ENCODE measurements around the gene CLEC4A. TPM values are rescaled to one million over a fixed set of nuclear protein-coding genes. Genes with fewer than 3 reads are reported as not detected.

Gene CLEC4A
- polyA plus RNA-seq, 1 donor (not counting 4 experiments of a cell fraction or from before 2014, with no cell fraction given): 0.31 TPM

DNA sequence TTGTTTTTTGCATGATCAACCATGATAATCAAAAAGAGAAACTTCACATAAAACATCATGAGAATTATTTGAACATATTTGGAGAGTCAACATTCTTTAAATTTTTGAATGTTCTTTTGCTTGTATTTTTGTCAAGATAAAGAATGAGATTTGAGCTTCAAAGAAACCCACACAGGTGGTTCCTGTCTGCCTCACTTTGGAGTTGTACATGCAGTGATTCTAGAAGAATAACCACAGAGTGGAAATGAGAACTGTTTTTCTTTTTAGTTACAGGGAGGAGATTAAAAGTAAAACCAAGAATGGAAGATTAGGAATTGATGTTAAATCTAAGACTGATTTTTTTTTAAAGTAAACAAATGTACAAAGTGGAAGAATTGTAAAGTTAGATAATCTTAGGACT, 31.1 kb downstream of the CLEC4A start:
- dilution Hi-C loops (cut with MboI; ENCODE audit: extremely low pct_ligation_motif_present, low sequenced_read_pairs): no loop called here
- Histone ChIP-seq H3K9me3 (ENCODE audit: control insufficient read depth, low read depth, low read length) (no peaks in the 10 kb centered on the region), H2AFZ (ENCODE audit: control insufficient read depth, low read length) (no peak overlapping the region), H3K4me2 (ENCODE audit: control insufficient read depth, extremely low read depth, insufficient read depth, low read depth, low read length) (no peak overlapping the region), H3K4me1 (ENCODE audit: control insufficient read depth, extremely low read depth, insufficient read depth, low read length) (peaks cover 9% of the 10 kb centered on the region), H3K36me3 (ENCODE audit: control insufficient read depth in 2 of 2, extremely low read depth in 1 of 2, insufficient read depth in 2 of 2, low read length in 2 of 2) (no peaks in the 10 kb centered on the region), H4K20me1 (ENCODE audit: control insufficient read depth, extremely low read depth, insufficient read depth, low read length) (no peaks in the 10 kb centered on the region), H3K9me1 (ENCODE audit: control insufficient read depth, extremely low read depth, insufficient read depth, low read length) (no peaks in the 10 kb centered on the region), H3K27ac (ENCODE audit: control insufficient read depth, insufficient read depth, low read length) (no peak overlapping the region), H3K4me3 (ENCODE audit: control insufficient read depth in 2 of 3, extremely low read depth in 1 of 3, insufficient read depth in 2 of 3, low read depth in 1 of 3, low read length in 3 of 3) (no peak overlapping the region), H3K27me3 (ENCODE audit: control insufficient read depth, extremely low read depth, insufficient read depth, low read length) (peaks cover 3% of the 10 kb centered on the region), H3K9ac (ENCODE audit: control insufficient read depth, extremely low read depth, insufficient read depth, low read length) (no peak overlapping the region), H3K79me2 (ENCODE audit: control insufficient read depth, insufficient read depth, low read length) (no peaks in the 10 kb centered on the region)
- FAIRE-seq: no peak
- no peak for DNase-seq (ENCODE audit: low read depth, low spot score)
- no peak for TF ChIP-seq EZH2 (IDR thresholded peaks at IDR 0.05; ENCODE audit: low read length)
- TF ChIP-seq, protein P1, sequence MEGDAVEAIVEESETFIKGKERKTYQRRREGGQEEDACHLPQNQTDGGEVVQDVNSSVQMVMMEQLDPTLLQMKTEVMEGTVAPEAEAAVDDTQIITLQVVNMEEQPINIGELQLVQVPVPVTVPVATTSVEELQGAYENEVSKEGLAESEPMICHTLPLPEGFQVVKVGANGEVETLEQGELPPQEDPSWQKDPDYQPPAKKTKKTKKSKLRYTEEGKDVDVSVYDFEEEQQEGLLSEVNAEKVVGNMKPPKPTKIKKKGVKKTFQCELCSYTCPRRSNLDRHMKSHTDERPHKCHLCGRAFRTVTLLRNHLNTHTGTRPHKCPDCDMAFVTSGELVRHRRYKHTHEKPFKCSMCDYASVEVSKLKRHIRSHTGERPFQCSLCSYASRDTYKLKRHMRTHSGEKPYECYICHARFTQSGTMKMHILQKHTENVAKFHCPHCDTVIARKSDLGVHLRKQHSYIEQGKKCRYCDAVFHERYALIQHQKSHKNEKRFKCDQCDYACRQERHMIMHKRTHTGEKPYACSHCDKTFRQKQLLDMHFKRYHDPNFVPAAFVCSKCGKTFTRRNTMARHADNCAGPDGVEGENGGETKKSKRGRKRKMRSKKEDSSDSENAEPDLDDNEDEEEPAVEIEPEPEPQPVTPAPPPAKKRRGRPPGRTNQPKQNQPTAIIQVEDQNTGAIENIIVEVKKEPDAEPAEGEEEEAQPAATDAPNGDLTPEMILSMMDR (optimal IDR thresholded peaks at IDR 0.05 in 1 of 3, IDR thresholded peaks at IDR 0.05 in 1 of 3, conservative IDR thresholded peaks at IDR 0.05 in 1 of 3; ENCODE audit: extremely low read depth in 1 of 3, insufficient read depth in 2 of 3, low read length in 3 of 3): no peak

DNA sequence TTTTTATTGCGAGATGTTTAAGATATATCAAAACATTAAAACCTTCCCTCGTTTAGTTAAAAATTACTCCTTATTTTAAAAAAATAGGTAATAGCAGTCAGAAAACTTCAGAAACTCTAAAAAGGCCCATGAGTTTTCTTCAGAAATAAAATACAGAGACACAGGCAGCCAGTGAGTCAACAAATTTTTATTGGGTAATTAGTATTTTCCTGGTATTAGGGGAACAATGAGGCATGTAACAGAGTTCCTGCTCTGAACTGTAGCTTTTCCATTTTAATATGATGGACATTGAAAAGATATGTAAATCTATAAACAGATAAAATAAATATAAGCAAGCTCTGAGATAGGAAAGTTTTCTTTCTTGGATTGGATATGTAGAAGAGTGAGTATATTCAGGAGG, 33.0 kb downstream of the CLEC4A start:
- H3K9me1 ChIP-seq (ENCODE audit: control insufficient read depth, extremely low read depth, insufficient read depth, low read length): no peaks in the 10 kb centered on the region
- TF ChIP-seq EZH2 (IDR thresholded peaks at IDR 0.05; ENCODE audit: low read length): no peak
- TF ChIP-seq, protein P1 (optimal IDR thresholded peaks at IDR 0.05 in 1 of 3, IDR thresholded peaks at IDR 0.05 in 1 of 3, conservative IDR thresholded peaks at IDR 0.05 in 1 of 3; ENCODE audit: extremely low read depth in 1 of 3, insufficient read depth in 2 of 3, low read length in 3 of 3): no peak
- peak overlapping the region; percentile 84 for H2AFZ ChIP-seq (ENCODE audit: control insufficient read depth, low read length)
- H3K9ac ChIP-seq (ENCODE audit: control insufficient read depth, extremely low read depth, insufficient read depth, low read length): no peak overlapping the region
- no peaks in the 10 kb centered on the region for H3K36me3 ChIP-seq (ENCODE audit: control insufficient read depth in 2 of 2, extremely low read depth in 1 of 2, insufficient read depth in 2 of 2, low read length in 2 of 2)
- no peak for DNase-seq (ENCODE audit: low read depth, low spot score)
- dilution Hi-C loops (cut with MboI; ENCODE audit: extremely low pct_ligation_motif_present, low sequenced_read_pairs): no loop called here
- H3K27ac ChIP-seq (ENCODE audit: control insufficient read depth, insufficient read depth, low read length): peak overlapping the region; percentile 56
- peaks cover 9% of the 10 kb centered on the region for H3K4me1 ChIP-seq (ENCODE audit: control insufficient read depth, extremely low read depth, insufficient read depth, low read length)
- H3K4me3 ChIP-seq (ENCODE audit: control insufficient read depth in 2 of 3, extremely low read depth in 1 of 3, insufficient read depth in 2 of 3, low read depth in 1 of 3, low read length in 3 of 3): no peak overlapping the region
- H3K27me3 ChIP-seq (ENCODE audit: control insufficient read depth, extremely low read depth, insufficient read depth, low read length): peaks cover 3% of the 10 kb centered on the region
- no peaks in the 10 kb centered on the region for H3K79me2 ChIP-seq (ENCODE audit: control insufficient read depth, insufficient read depth, low read length)
- no peaks in the 10 kb centered on the region for H3K9me3 ChIP-seq (ENCODE audit: control insufficient read depth, low read depth, low read length)
- H3K4me2 ChIP-seq (ENCODE audit: control insufficient read depth, extremely low read depth, insufficient read depth, low read depth, low read length): peak overlapping the region; percentile 64
- no peaks in the 10 kb centered on the region for H4K20me1 ChIP-seq (ENCODE audit: control insufficient read depth, extremely low read depth, insufficient read depth, low read length)
- FAIRE-seq: no peak
